WTC11 (cell line): Measurements from ENCODE around the gene SLC24A4. TPM values are rescaled to one million over a fixed set of nuclear protein-coding genes. Genes with fewer than 3 reads are reported as not detected.

Experiments
- ATAC-seq: fragments of 200-7000 bp; cut with Tn5 transposase; 2 replicates; pipeline ENCODE4 v1.10.0; 2021; ENCODE audit warnings: mild to moderate bottlenecking, moderate library complexity
- CTCF ChIA-PET: fragments of 300-600 bp; sonication (Branson Sonifier 250); formaldehyde crosslinking; loops from one replicate; lab custom pipeline; 2021; ENCODE audit warnings: antibody characterized with exemption; lab: Charles Lee
- POLR2A ChIA-PET: fragments of 350-600 bp; sonication (Branson Sonifier 250); formaldehyde crosslinking; loops from one replicate; lab custom pipeline; 2021; ENCODE audit warnings: antibody characterized with exemption; lab: Charles Lee
- DNase-seq: peaks from one replicate; pipeline ENCODE4 v3.0.0; 2021; ENCODE audit warnings: low spot score
- H3K27ac Mint-ChIP-seq: 2 replicates; pipeline ENCODE4 v1.8.0; 2021; ENCODE audit warnings: mixed read lengths
- H3K27me3 Mint-ChIP-seq: 2 replicates; pipeline ENCODE4 v1.8.0; 2021; ENCODE audit warnings: low read depth, mild to moderate bottlenecking, moderate library complexity, mixed read lengths
- H3K36me3 Mint-ChIP-seq: 2 replicates; pipeline ENCODE4 v1.8.0; 2021; ENCODE audit warnings: mixed read lengths
- H3K4me1 Mint-ChIP-seq: 2 replicates; pipeline ENCODE4 v1.8.0; 2022; ENCODE audit warnings: mixed read lengths
- H3K4me3 Mint-ChIP-seq: 2 replicates; pipeline ENCODE4 v1.8.0; 2021; ENCODE audit warnings: mild to moderate bottlenecking, moderate library complexity, mixed read lengths
- H3K9me3 Mint-ChIP-seq: 2 replicates; pipeline ENCODE4 v1.8.0; 2021; ENCODE audit warnings: mixed read lengths
- ATF1 ChIP-seq: sonication (generic); formaldehyde crosslinking; IDR thresholded peaks from 2 replicates; pipeline ENCODE4 v1.8.1; 2023; ENCODE audit warnings: mild to moderate bottlenecking, moderate library complexity, missing genetic modification reagents
- EMX1 ChIP-seq: fragments of 250-450 bp; sonication (Bioruptor Pico); IDR thresholded peaks from 2 replicates; pipeline ENCODE4 v1.8.0; 2021; ENCODE audit warnings: mild to moderate bottlenecking
- FOXP4 ChIP-seq: sonication (generic); formaldehyde crosslinking; IDR thresholded peaks from 2 replicates; pipeline ENCODE4 v1.8.0; 2022; ENCODE audit warnings: mild to moderate bottlenecking, missing genetic modification reagents
- STAT6 ChIP-seq: sonication (generic); formaldehyde crosslinking; conservative IDR thresholded peaks from 2 replicates; pipeline ENCODE4 v1.8.1; 2023; ENCODE audit warnings: mild to moderate bottlenecking, low read depth, missing genetic modification reagents, moderate library complexity
- TP53 ChIP-seq: sonication (generic); formaldehyde crosslinking; IDR thresholded peaks from 2 replicates; pipeline ENCODE4 v1.8.1; 2023; ENCODE audit warnings: mild to moderate bottlenecking, missing genetic modification reagents
- USF1 ChIP-seq: sonication (generic); formaldehyde crosslinking; IDR thresholded peaks from 2 replicates; pipeline ENCODE4 v1.8.0; 2022; ENCODE audit warnings: mild to moderate bottlenecking, missing genetic modification reagents
- ZNF281 ChIP-seq: sonication (generic); formaldehyde crosslinking; IDR thresholded peaks from 2 replicates; pipeline ENCODE4 v1.8.0; 2023; ENCODE audit warnings: mild to moderate bottlenecking, missing genetic modification reagents
- ZNF317 ChIP-seq: sonication (generic); formaldehyde crosslinking; IDR thresholded peaks from 2 replicates; pipeline ENCODE4 v1.8.1; 2023; ENCODE audit warnings: low read depth, mild to moderate bottlenecking, moderate library complexity, missing genetic modification reagents, borderline replicate concordance
- ZNF396 ChIP-seq: fragments of 250-450 bp; sonication (Bioruptor Pico); IDR thresholded peaks from 2 replicates; pipeline ENCODE4 v1.8.0; 2021; ENCODE audit warnings: mild to moderate bottlenecking, moderate library complexity, borderline replicate concordance
- total RNA-seq: library from RNA; stranded (reverse); gene quantifications from 3 replicates; pipeline ENCODE4 v1.2.3, GENCODE V29; 2021
- TF ChIP-seq, protein P1 (sequence below): fragments of 250-450 bp; sonication (Bioruptor Pico); conservative IDR thresholded peaks from 2 replicates; pipeline ENCODE4 v1.9.0; 2021; ENCODE audit warnings: mild to moderate bottlenecking
- TF ChIP-seq, protein P2 (sequence below): sonication (generic); formaldehyde crosslinking; IDR thresholded peaks from 2 replicates; pipeline ENCODE4 v1.8.1; 2023; ENCODE audit warnings: mild to moderate bottlenecking, missing genetic modification reagents, moderate library complexity

The SLC24A4 gene
- total RNA-seq, 1 experiment from 2014 or later = 0.90 TPM

- TF ChIP-seq, protein P1, sequence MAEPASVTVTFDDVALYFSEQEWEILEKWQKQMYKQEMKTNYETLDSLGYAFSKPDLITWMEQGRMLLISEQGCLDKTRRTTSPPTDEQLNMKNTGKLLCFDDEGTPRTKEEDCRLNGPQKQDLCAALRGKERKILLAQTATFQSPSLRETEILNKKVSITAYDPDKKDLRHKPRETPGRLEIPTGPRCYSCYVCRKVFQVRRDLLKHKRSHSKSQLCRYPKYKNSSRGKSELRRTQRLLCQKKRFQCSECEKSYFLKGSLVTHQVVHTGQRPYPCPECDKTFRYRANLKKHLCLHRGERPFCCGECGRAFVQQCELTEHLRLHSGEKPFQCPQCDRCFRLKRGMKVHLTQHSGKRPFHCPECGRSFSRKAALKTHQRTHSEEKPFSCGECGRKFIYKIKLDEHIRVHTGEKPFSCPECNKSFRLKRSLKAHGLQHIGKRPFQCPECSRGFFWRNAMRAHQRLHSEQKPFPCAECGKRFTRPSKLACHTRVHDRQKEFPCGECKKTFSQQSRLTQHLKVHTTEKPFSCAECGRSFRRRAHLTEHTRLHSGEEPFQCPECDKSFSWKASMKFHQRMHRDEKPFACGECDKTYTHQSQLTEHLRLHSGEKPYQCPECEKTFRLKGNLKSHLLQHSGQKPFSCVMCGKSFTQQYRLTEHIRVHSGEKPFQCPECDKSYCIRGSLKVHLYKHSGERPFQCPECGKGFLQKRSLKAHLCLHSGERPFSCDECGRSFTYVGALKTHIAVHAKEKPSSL (CRISPR knock-in tag) = no peak
- TF ChIP-seq FOXP4 (no peak), STAT6 (CRISPR knock-in tag) (no peak), ZNF317 (no peak), ATF1 (CRISPR knock-in tag) (no peak), ZNF396 (no peak), EMX1 (CRISPR knock-in tag) (no peak), TP53 (CRISPR knock-in tag) (no peak)
Observed at GRCh38 chr14:92315050-92315805, 7.7 kb upstream of the SLC24A4 start (continued).

DNA sequence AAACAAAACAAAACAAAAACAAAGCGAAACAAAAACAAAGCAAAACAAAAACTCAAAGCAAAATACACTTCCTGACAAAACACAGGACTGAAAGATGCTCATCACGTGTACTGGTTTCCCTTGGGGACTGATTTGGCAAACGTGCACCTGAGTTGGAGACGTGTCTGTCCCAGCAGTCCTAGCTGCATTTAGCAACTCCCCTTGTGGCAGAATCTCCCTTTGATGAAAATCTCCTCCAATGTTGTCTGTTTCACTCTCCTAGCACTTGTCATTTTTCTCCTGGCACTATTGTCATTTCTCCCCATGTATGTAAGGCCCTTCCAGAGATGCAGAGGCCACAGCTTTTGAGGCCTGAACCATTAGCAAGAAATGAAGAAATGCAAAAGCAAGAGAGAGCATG, 6.8 kb upstream of the SLC24A4 start:
- peaks cover 7% of the 10 kb centered on the region for H3K9me3 Mint-ChIP-seq
- DNase-seq (no peak), ATAC-seq (no peak)
- peaks cover 40% of the 10 kb centered on the region for H3K27me3 Mint-ChIP-seq
- POLR2A ChIA-PET = no interaction called here
- H3K36me3 Mint-ChIP-seq = no peaks in the 10 kb centered on the region; the same call in 1 of the 2 replicates
- no peak overlapping the region for H3K4me3 Mint-ChIP-seq
- TF ChIP-seq USF1 (CRISPR knock-in tag) = no peak
- no peak for TF ChIP-seq ZNF396
- no peak overlapping the region for H3K27ac Mint-ChIP-seq
- H3K4me1 Mint-ChIP-seq = no peaks in the 10 kb centered on the region
- CTCF ChIA-PET = interaction anchor here (0.7 kb wide), 1 partner anchor 363 kb away, joined by 3 read pairs; no protein-coding TSS in a partner anchor

DNA sequence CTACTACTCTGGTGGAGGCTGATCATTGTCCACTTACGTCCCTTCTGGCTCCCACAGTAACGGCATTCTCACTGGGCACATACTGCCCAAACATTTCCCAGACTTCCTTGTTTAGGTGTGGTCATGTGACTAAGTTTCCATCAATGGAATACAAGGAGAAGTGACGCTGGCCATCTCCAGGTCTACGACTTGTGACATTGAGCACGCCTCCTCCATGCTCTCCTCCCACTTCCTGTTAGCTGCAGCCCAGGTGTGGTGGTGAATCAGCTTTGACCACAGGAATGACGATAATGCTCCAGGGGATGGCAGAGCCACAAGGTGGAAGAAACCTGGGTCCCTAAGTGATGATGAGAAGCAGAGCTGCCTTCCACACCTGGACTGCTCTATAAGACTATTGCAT, 6.0 kb upstream of the SLC24A4 start:
- ChIA-PET POLR2A (no interaction called here), CTCF (interaction anchor here (0.7 kb wide), 1 partner anchor 364 kb away, joined by 3 read pairs; no protein-coding TSS in a partner anchor)
- ATAC-seq (peak; percentile 36; the same call in 1 of the 2 replicates), DNase-seq (no peak)
- Mint-ChIP-seq H3K4me1 (peaks cover 4% of the 10 kb centered on the region), H3K27me3 (peaks cover 47% of the 10 kb centered on the region), H3K4me3 (no peak overlapping the region), H3K27ac (no peak overlapping the region), H3K36me3 (no peaks in the 10 kb centered on the region; the same call in 1 of the 2 replicates), H3K9me3 (peaks cover 7% of the 10 kb centered on the region)
- TF ChIP-seq ZNF281 (CRISPR knock-in tag) = no peak
- TF ChIP-seq, protein P2, sequence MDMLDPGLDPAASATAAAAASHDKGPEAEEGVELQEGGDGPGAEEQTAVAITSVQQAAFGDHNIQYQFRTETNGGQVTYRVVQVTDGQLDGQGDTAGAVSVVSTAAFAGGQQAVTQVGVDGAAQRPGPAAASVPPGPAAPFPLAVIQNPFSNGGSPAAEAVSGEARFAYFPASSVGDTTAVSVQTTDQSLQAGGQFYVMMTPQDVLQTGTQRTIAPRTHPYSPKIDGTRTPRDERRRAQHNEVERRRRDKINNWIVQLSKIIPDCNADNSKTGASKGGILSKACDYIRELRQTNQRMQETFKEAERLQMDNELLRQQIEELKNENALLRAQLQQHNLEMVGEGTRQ (CRISPR knock-in tag) = peak; percentile 59; the same call in 1 of the 2 replicates
